T-cell (primary cell): ENCODE results near the gene IZUMO1. TPM values are rescaled to one million over a fixed set of nuclear protein-coding genes. Genes with fewer than 3 reads are reported as not detected.
A peak's percentile ranks its signal among the peaks of the same experiment; 100 is the strongest.

Experiments
- ATAC-seq, 4 experiments: fragments of 200-7000 bp in 3 of 4; fragments of 150-1000 bp in 1 of 4; cut with Tn5 transposase; replicated peaks in 1 of 4; 1 replicate in 3 of 4; 2 replicates in 1 of 4; pipeline ENCODE4 v1.10.0; 2021; ENCODE audit warnings: moderate library complexity in 3 of 4, mild to moderate bottlenecking in 2 of 4, moderate number of reproducible peaks in 1 of 4
- CTCF ChIA-PET, 2 donors: fragments of 300-600 bp; sonication (Branson Sonifier 250); formaldehyde crosslinking; loops; one replicate each; lab custom pipeline; 2022; ENCODE audit warnings: antibody characterized with exemption in 2 of 2; lab: Charles Lee
- POLR2A ChIA-PET, 2 donors: fragments of 300-600 bp; sonication (Branson Sonifier 250); formaldehyde crosslinking; loops; one replicate each; lab custom pipeline; 2022; ENCODE audit warnings: antibody characterized with exemption in 2 of 2; lab: Charles Lee
- DNase-seq, 35 experiments: peaks; one replicate each; pipeline versions ENCODE4 v3.0.0 to v3.0.0-alpha.2; 2013 to 2023
- H3K27ac ChIP-seq: one replicate; pipeline ENCODE4 v1.5.1; 2013; ENCODE audit warnings: low read length
- H3K27me3 ChIP-seq, 2 experiments: replicated peaks in 1 of 2; 1 replicate in 1 of 2; 2 replicates in 1 of 2; pipeline versions ENCODE4 v1.6.1 to v1.7.0; 2013; ENCODE audit warnings: low read length in 1 of 2, mixed read lengths in 1 of 2; ENCODE audit not compliant: control insufficient read depth in 2 of 2, insufficient read depth in 2 of 2; ENCODE audit errors: extremely low read depth in 1 of 2
- H3K36me3 ChIP-seq, 2 donors: 1 replicate in 1 of 2; 2 replicates in 1 of 2; pipeline versions ENCODE4 v1.6.1 to v1.7.0; 2013; ENCODE audit warnings: low read length in 1 of 2; ENCODE audit not compliant: control insufficient read depth in 2 of 2, insufficient read depth in 1 of 2; ENCODE audit errors: extremely low read depth in 1 of 2
- H3K4me1 ChIP-seq, 2 experiments: 1 replicate in 1 of 2; 2 replicates in 1 of 2; pipeline versions ENCODE4 v1.6.1 to v1.7.0; 2013; ENCODE audit warnings: low read length in 2 of 2, mixed read lengths in 1 of 2; ENCODE audit not compliant: insufficient read depth in 2 of 2, control insufficient read depth in 1 of 2; ENCODE audit errors: extremely low read depth in 1 of 2
- H3K4me3 ChIP-seq, 2 donors: 1 replicate in 1 of 2; 2 replicates in 1 of 2; pipeline versions ENCODE4 v1.5.1 to v1.7.0; 2013; ENCODE audit warnings: mild to moderate bottlenecking in 2 of 2, low read length in 1 of 2, moderate library complexity in 1 of 2; ENCODE audit not compliant: control insufficient read depth in 1 of 2; ENCODE audit errors: extremely low read depth in 1 of 2
- H3K9me3 ChIP-seq: 2 replicates; pipeline ENCODE4 v1.7.0; 2013
- H3K27ac Mint-ChIP-seq, 2 donors: one replicate each; pipeline ENCODE4 v1.8.0; 2020 to 2021; ENCODE audit warnings: mild to moderate bottlenecking in 2 of 2, mixed read lengths in 2 of 2
- H3K27me3 Mint-ChIP-seq, 2 donors: one replicate each; pipeline ENCODE4 v1.8.0; 2021 to 2022; ENCODE audit warnings: mixed read lengths in 2 of 2
- H3K36me3 Mint-ChIP-seq: one replicate; pipeline ENCODE4 v1.8.0; 2021; ENCODE audit warnings: mixed read lengths
- H3K4me1 Mint-ChIP-seq, 3 donors: one replicate each; pipeline ENCODE4 v1.8.0; 2020 to 2022; ENCODE audit warnings: mixed read lengths in 3 of 3, mild to moderate bottlenecking in 1 of 3
- H3K4me3 Mint-ChIP-seq, 3 donors: one replicate each; pipeline ENCODE4 v1.8.0; 2020 to 2022; ENCODE audit warnings: mild to moderate bottlenecking in 3 of 3, mixed read lengths in 3 of 3, moderate library complexity in 3 of 3
- H3K9me3 Mint-ChIP-seq, 3 donors: one replicate each; pipeline ENCODE4 v1.8.0; 2020 to 2022; ENCODE audit warnings: mixed read lengths in 3 of 3
- WGBS: methylation state at CpG from one replicate; pipeline ENCODE4 v1.1.5; 2013; ENCODE audit warnings: missing lambda C conversion rate; ENCODE audit not compliant: insufficient coverage; 5-methylcytosine and 5-hydroxymethylcytosine counted together
- total RNA-seq, 35 experiments: library from RNA in 6 of 35; stranded (reverse) in 6 of 35; fragments of 120-200 nt in 1 of 35; gene quantifications; one replicate each; pipeline versions ENCODE4 v1.2.1 to v1.2.4 and lab custom pipeline; 2013 to 2026

The IZUMO1 gene
- total RNA-seq, 5 donors from 2014 or later (not counting 1 experiment from before 2014, with no cell fraction given), result not detected

DNA sequence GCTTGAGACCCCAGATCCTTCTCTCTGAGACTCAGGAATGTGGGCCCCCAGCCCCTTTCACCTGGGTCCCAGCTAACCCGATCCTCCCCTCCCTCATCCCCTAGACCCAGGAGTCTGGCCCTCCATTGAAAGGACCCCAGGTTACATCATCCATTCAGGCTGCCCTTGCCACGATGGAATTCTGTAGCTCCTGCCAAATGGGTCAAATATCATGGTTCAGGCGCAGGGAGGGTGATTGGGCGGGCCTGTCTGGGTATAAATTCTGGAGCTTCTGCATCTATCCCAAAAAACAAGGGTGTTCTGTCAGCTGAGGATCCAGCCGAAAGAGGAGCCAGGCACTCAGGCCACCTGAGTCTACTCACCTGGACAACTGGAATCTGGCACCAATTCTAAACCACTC, 9.1 kb upstream of the IZUMO1 start:
- H3K4me1 Mint-ChIP-seq, result peaks cover 16 to 25% (median 24%) of the 10 kb centered on the region in 3 donors
- 90% methylated on average over 2 of the region's 5 CpGs for WGBS
- no peaks in the 10 kb centered on the region for H3K36me3 ChIP-seq
- ATAC-seq, result no peak
- H3K4me1 ChIP-seq, result peaks cover 2 to 25% of the 10 kb centered on the region in 2 experiments
- no peaks in the 10 kb centered on the region for H3K36me3 Mint-ChIP-seq
- H3K9me3 Mint-ChIP-seq, result no peaks in the 10 kb centered on the region
- CTCF ChIA-PET, result no interaction called here
- no peak overlapping the region for H3K27ac Mint-ChIP-seq
- no peaks in the 10 kb centered on the region for H3K9me3 ChIP-seq
- H3K4me3 ChIP-seq, result no peak overlapping the region
- no peak overlapping the region for H3K4me3 Mint-ChIP-seq
- POLR2A ChIA-PET, result interaction anchor here in 1 of 2 donors (0.5 kb wide), 1 partner anchor 58 kb away, joined by 6 read pairs; no protein-coding TSS in a partner anchor
- peaks cover 2 to 82% of the 10 kb centered on the region in 2 experiments for H3K27me3 ChIP-seq
- H3K27me3 Mint-ChIP-seq, result peaks cover 23 to 36% of the 10 kb centered on the region in 2 donors
- DNase-seq, result no peak
- no peak overlapping the region for H3K27ac ChIP-seq

DNA sequence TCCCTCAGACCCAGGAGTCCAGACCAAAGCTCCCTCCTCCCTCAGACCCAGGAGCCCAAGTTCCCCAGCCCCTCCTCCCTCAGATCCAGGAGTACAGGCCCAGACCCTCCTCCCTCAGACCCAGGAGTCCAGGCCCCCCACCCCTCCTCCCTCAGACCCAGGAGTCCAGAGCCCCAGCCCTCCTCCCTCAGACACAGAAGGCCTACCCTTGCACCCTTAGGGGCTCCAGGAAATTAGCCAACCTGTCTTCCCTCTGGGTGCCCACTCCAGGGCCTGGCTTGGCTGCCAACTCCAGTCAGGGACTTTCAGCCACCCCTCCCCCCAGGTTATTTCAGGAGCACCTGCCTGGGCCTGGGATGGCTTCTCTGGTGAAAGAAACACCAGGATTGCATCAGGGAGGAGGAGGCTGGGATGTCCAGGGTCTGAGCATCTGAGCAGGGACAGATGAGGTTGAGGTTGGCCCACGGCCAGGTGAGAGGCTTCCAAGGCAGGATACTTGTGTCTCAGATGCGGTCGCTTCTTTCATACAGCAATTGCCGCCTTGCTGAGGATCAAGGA, 8.5 kb upstream of the IZUMO1 start, which contains the start of gene FGF21:
TSS of gene FGF21 (plus strand) at position 441 of the 558 bp plus-strand sequence. CDS start 713 bp downstream, outside the sequence.
- no peak within 1 kb of the TSS for H3K27ac Mint-ChIP-seq
- WGBS, result 72% methylated on average over 3 of the region's 4 CpGs

DNA sequence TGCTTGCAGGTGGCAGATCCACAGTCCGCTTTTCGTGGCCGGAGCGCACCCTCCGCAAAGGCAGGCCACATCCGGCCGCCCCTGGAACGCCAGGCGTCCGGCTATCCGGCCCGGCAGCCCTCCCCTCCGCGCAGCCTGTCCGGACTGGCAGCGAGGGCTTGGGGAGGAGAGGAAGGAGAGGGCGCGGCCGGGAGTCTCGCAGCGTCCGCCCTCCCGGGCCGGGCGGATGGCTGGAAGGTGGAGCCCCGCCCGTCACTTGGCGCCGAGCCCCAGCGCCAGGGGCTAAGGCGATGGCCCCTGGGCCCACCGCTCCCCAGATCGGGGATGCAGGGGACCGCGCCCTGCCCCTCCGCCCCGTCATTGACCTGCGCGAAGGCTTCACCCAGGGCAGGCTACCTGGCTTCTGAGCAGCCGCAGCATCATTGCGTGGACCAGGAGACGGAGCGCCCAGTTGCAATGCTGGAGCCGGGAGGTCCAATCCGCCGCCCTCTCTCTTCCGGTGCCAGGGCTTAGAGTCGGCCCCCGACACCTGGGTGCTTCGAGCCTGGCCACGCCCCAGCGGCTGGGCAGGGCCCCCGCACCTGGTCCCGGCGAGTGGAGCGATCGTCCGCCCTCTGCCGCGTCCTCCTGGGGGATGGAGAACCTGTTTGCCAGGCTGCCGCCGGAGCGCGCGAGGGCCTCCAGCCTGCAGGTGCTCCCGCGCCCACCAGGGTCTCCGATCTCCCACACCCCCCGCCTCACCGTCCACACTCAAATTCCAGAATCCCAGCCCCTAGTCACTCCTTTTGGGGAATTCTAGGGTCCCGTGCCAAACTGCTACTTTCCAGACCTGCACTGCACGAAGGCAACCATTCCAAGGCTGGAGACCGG, 6.0 kb upstream of the IZUMO1 start, which contains the start of gene FUT1:
TSS of gene FUT1 (minus strand) at position 146 of the 870 bp plus-strand sequence. CDS start 1,360 bp downstream, outside the sequence.
- ChIA-PET POLR2A (no interaction called here), CTCF (no interaction called here)
- 1% methylated on average over 59 of the region's 73 CpGs for WGBS
- Histone ChIP-seq H3K9me3 (no peaks in the 10 kb centered on the region), H3K4me1 (peaks cover 2 to 21% of the 10 kb centered on the region in 2 experiments), H3K4me3 (peak within 1 kb of the TSS; percentile 40 to 54), H3K36me3 (no peaks in the 10 kb centered on the region), H3K27ac (no peak within 1 kb of the TSS), H3K27me3 (peaks cover 0 to 70% of the 10 kb centered on the region in 2 experiments)
- Mint-ChIP-seq H3K4me1 (peaks cover 12 to 20% (median 19%) of the 10 kb centered on the region in 3 donors), H3K4me3 (peak within 1 kb of the TSS; percentile 71 to 84 (median 74)), H3K27ac (peak within 1 kb of the TSS in 1 of 2 donors; percentile 81), H3K9me3 (no peaks in the 10 kb centered on the region), H3K27me3 (peaks cover 20 to 31% of the 10 kb centered on the region in 2 donors), H3K36me3 (no peaks in the 10 kb centered on the region)
- DNase-seq (peak in 21 of 35 experiments; percentile 17 to 48 (median 28)), ATAC-seq (peak; percentile 71 to 75 (median 73))

More for the DNA sequence above, 8.5 kb upstream of the IZUMO1 start, which contains the start of gene FGF21:
- Mint-ChIP-seq H3K4me1 (peaks cover 12 to 19% (median 19%) of the 10 kb centered on the region in 3 donors), H3K36me3 (no peaks in the 10 kb centered on the region), H3K27me3 (peaks cover 20 to 31% of the 10 kb centered on the region in 2 donors), H3K9me3 (no peaks in the 10 kb centered on the region), H3K4me3 (peak within 1 kb of the TSS in 1 of 3 donors; percentile 84)
- no peak for ATAC-seq
- Histone ChIP-seq H3K4me1 (peaks cover 2 to 21% of the 10 kb centered on the region in 2 experiments), H3K27ac (no peak within 1 kb of the TSS), H3K4me3 (no peak within 1 kb of the TSS), H3K36me3 (no peaks in the 10 kb centered on the region), H3K9me3 (no peaks in the 10 kb centered on the region), H3K27me3 (peaks cover 0 to 81% of the 10 kb centered on the region in 2 experiments)
- POLR2A ChIA-PET, result interaction anchor here in 1 of 2 donors (0.7 kb wide), 1 partner anchor 122 kb away, joined by 3 read pairs; no protein-coding TSS in a partner anchor
- no peak for DNase-seq
- CTCF ChIA-PET, result no interaction called here

DNA sequence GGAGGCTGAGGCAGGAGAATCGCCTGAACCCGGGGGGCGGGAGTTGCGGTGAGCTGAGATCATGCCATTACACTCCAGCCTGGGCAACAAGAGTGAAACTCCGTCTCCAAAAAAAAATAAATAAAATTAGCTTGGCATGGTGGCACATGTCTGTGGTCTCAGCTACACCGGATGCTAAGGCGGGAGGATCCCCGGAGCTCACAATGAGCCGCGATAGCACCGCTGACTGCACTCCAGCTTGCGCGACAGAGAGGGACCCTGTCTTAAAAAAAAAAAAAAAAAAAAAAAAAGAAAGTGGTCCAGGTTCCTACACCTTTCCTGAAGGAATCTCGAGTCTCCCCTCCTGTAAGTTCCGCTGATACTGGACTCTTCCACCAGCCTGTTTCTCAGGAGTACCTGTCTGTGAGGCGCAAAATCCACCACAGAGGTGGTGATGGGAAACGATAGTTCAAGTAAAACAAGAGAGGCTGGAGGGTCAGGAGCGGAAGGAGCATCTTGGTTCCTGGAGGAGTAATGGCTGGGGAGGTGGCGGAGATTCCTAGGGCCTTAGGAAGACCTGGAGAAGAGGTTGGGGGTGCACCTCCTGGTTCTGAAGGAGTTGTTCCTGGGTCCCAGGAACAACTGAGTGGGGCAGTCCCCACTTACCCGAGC, 5.3 kb upstream of the IZUMO1 start:
- WGBS, result 2% methylated on average over 13 of the region's 20 CpGs
- DNase-seq (peak in 4 of 35 experiments; percentile 13 to 40 (median 22)), ATAC-seq (peak; percentile 43 to 59 (median 45))
- H3K27ac Mint-ChIP-seq, result peak overlapping the region in 1 of 2 donors; percentile 40
- Histone ChIP-seq H3K36me3 (no peaks in the 10 kb centered on the region), H3K27me3 (peaks cover 0 to 68% of the 10 kb centered on the region in 2 experiments), H3K4me1 (peaks cover 2 to 25% of the 10 kb centered on the region in 2 experiments), H3K27ac (no peak overlapping the region), H3K9me3 (no peaks in the 10 kb centered on the region), H3K4me3 (peak overlapping the region; percentile 40 to 54)
- POLR2A ChIA-PET, result interaction anchor here in 1 of 2 donors (0.7 kb wide), 1 partner anchor 242 kb away, joined by 4 read pairs; the partner anchor contains the start of gene RUVBL2
- no peaks in the 10 kb centered on the region for H3K36me3 Mint-ChIP-seq
- H3K9me3 Mint-ChIP-seq, result no peaks in the 10 kb centered on the region
- H3K27me3 Mint-ChIP-seq, result peaks cover 20 to 31% of the 10 kb centered on the region in 2 donors
- CTCF ChIA-PET, result interaction anchor here in 1 of 2 donors (0.6 to 0.7 kb wide), 3 partner anchors 13 to 987 kb away, joined by 3 to 6 read pairs (median 4); no protein-coding TSS in a partner anchor
- peak overlapping the region; percentile 71 to 84 (median 74) for H3K4me3 Mint-ChIP-seq
- H3K4me1 Mint-ChIP-seq, result peaks cover 14 to 20% (median 19%) of the 10 kb centered on the region in 3 donors

DNA sequence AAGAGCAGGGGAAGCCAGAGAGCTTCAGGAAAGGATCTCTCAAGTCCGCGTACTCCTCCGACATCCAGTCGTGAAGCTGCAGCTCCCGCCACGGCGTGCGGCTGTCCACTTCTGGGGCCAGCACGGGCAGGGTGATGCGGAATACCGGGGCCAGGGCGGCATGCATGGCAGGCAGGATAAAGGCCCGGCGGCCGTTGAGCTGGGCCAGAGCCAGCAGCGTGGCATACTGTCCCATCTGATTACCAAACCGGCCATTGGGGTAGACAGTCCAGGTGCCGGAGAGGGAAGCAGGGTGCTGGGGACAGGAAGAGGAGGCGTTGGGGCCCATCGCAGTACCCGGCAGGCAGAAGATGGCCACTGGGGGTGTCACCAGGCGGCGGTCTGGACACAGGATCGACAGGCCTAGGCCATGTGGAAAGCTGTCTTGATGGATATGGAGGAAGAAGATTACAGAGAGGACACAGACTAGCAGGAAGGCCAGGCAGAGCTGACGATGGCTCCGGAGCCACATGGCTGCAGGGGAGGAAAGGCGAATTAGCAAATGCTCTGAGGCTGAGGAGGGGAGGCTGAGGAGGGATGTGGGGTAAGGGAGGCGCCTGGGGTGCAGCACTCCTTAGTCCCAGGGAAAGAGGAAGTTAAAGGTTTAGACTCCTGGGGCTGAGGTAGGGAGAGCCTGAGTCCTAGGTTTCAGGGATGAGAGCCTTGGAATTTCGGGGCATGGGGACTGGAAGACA, 4.2 kb upstream of the IZUMO1 start:
- ChIA-PET POLR2A (no interaction called here), CTCF (no interaction called here)
- H3K36me3 ChIP-seq, result no peaks in the 10 kb centered on the region
- ATAC-seq, result no peak
- H3K27ac Mint-ChIP-seq, result peak overlapping the region in 1 of 2 donors; percentile 31
- peaks cover 25 to 36% of the 10 kb centered on the region in 2 donors for H3K27me3 Mint-ChIP-seq
- H3K4me3 ChIP-seq, result no peak overlapping the region
- H3K9me3 ChIP-seq, result no peaks in the 10 kb centered on the region
- H3K27me3 ChIP-seq, result peaks cover 0 to 69% of the 10 kb centered on the region in 2 experiments
- no peak overlapping the region for H3K27ac ChIP-seq
- no peaks in the 10 kb centered on the region for H3K9me3 Mint-ChIP-seq
- 93% methylated on average over 27 of the region's 29 CpGs for WGBS
- DNase-seq, result no peak
- H3K4me1 ChIP-seq, result peaks cover 2 to 30% of the 10 kb centered on the region in 2 experiments
- H3K4me3 Mint-ChIP-seq, result peak overlapping the region in 2 of 3 donors; percentile 29 to 84
- H3K36me3 Mint-ChIP-seq, result no peaks in the 10 kb centered on the region
- H3K4me1 Mint-ChIP-seq, result peaks cover 18 to 26% (median 24%) of the 10 kb centered on the region in 3 donors
